Measurements from ENCODE around the gene VSX1.

GRCh38 chr20:25048519-25048952, 33.4 kb downstream of the VSX1 start:
- no peak for TF ChIP-seq CTCF (optimal IDR thresholded peaks at IDR 0.05 in 1 of 3, IDR thresholded peaks at IDR 0.05 in 1 of 3, conservative IDR thresholded peaks at IDR 0.05 in 1 of 3; ENCODE audit: extremely low read depth in 1 of 3, insufficient read depth in 2 of 3, low read length in 3 of 3)
- no peak for TF ChIP-seq EZH2 (IDR thresholded peaks at IDR 0.05; ENCODE audit: low read length)
